ENCODE results near the gene SRI. TPM values are rescaled to one million over a fixed set of nuclear protein-coding genes. Genes with fewer than 3 reads are reported as not detected.

SRI gene
- total RNA-seq, 1 experiment from 2014 or later, result 269 TPM

DNA sequence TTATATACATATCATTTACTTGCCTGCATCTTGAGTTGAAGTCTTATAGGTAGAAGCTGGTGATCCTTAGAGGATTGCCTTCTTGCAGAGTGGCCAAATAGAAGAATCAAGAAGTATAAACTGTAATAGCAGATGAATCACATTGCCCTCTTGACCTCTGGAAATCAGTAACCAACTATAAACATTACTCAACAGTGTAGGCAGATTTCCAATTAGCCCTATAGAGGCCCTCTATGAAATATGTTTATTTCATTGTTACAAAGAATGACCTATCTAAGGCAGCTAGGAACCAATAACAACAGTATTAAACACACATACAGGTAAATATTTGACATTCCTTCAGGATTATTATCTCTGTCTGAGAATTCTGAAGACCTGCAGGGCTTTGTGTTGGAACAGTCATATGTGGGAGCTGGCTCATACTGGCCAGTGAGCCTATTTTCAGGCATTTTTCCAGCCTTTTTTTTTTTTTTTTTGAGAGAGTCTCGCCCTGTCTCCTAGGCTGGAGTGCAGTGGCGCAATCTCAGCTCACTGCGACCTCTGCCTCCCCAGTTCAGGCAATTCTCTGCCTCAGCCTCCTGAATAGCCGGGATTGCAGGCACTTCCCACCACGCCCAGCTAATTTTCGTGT is 7.2 kb upstream of the SRI start:
- intact Hi-C loops (cut with micrococcal nuclease; ENCODE audit: unreplicated experiment), result loop anchor here (1.0 to 10.0 kb wide), 5 partner anchors 28 to 438 kb away; no protein-coding TSS in a partner anchor
- no TSS peak for BruUV-seq (replicated peaks)

DNA sequence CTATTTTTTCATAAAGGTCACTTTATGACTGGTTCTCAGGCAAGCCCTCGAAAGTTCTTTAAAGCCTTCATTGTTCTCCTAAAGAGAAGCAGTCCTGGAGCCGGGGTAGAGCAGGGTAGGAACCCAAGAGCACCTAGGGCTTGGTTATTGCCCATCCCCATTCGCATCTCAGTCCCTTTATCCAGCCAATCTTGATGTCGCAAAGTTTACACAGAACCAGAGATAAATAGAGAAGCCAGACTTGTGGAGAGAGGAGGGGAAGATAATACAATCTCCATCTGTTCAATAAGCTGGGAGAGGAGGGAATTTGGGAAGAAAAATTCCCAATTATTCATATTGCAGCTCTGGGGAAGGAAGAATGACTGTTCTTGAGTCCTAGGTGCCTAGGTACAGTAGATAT is 6.4 kb upstream of the SRI start:
- Histone ChIP-seq H2AFZ (no peak overlapping the region), H3K27ac (peak overlapping the region; percentile 95), H4K20me1 (ENCODE audit: insufficient read depth) (no peaks in the 10 kb centered on the region), H3K4me1 (replicated peaks; ENCODE audit: insufficient read depth) (peaks cover 47% of the 10 kb centered on the region), H3K9me2 (ENCODE audit: insufficient read depth) (no peaks in the 10 kb centered on the region), H3F3A (ENCODE audit: insufficient read depth, low read depth) (peaks cover 37% of the 10 kb centered on the region), H3K79me2 (ENCODE audit: low read depth) (no peaks in the 10 kb centered on the region), H3K4me2 (peak overlapping the region; percentile 56), H3K36me3 (ENCODE audit: low read depth) (0 out of 2 replicates have a peak, but pooled peaks cover 6% of the 10 kb centered on the region), H3K27me3 (ENCODE audit: insufficient read depth, low read depth) (no peaks in the 10 kb centered on the region), H3K9me3 (ENCODE audit: insufficient read depth, low read depth) (peaks cover 3% of the 10 kb centered on the region), H3K4me3 (no peak overlapping the region)
- DNase-seq, result no peak
- TSS peak; percentile 74 for BruUV-seq (replicated peaks)
- TF ChIP-seq EZH2 (IDR thresholded peaks at IDR 0.05; ENCODE audit: low read depth), result no peak
- TF ChIP-seq, protein P1, sequence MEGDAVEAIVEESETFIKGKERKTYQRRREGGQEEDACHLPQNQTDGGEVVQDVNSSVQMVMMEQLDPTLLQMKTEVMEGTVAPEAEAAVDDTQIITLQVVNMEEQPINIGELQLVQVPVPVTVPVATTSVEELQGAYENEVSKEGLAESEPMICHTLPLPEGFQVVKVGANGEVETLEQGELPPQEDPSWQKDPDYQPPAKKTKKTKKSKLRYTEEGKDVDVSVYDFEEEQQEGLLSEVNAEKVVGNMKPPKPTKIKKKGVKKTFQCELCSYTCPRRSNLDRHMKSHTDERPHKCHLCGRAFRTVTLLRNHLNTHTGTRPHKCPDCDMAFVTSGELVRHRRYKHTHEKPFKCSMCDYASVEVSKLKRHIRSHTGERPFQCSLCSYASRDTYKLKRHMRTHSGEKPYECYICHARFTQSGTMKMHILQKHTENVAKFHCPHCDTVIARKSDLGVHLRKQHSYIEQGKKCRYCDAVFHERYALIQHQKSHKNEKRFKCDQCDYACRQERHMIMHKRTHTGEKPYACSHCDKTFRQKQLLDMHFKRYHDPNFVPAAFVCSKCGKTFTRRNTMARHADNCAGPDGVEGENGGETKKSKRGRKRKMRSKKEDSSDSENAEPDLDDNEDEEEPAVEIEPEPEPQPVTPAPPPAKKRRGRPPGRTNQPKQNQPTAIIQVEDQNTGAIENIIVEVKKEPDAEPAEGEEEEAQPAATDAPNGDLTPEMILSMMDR (conservative IDR thresholded peaks at IDR 0.05), result no peak
- POLR2A ChIA-PET (ENCODE audit: unreplicated experiment), result interaction anchor here (0.5 to 0.8 kb wide), 4 partner anchors 57 to 801 kb away, joined by 3 to 5 read pairs (median 4); no protein-coding TSS in a partner anchor
- intact Hi-C loops (cut with micrococcal nuclease; ENCODE audit: unreplicated experiment), result loop anchor here (5.0 to 10.0 kb wide), 2 partner anchors 44 to 439 kb away; no protein-coding TSS in a partner anchor
- CTCF ChIA-PET, result interaction anchor here (1.1 kb wide), 1 partner anchor 33 kb away, joined by 5 read pairs; no protein-coding TSS in a partner anchor

More for the DNA sequence above, 7.2 kb upstream of the SRI start:
- H3K79me2 ChIP-seq (ENCODE audit: low read depth), result no peaks in the 10 kb centered on the region
- H3K36me3 ChIP-seq (ENCODE audit: low read depth), result 0 out of 2 replicates have a peak, but pooled peaks cover 6% of the 10 kb centered on the region
- TF ChIP-seq, protein P1 (conservative IDR thresholded peaks at IDR 0.05), result no peak
- no peak for TF ChIP-seq EZH2 (IDR thresholded peaks at IDR 0.05; ENCODE audit: low read depth)
- POLR2A ChIA-PET (ENCODE audit: unreplicated experiment), result interaction anchor here (0.6 to 0.9 kb wide), 5 partner anchors 8 to 800 kb away, joined by 3 to 14 read pairs (median 5); no protein-coding TSS in a partner anchor
- H3K9me2 ChIP-seq (ENCODE audit: insufficient read depth), result no peaks in the 10 kb centered on the region
- CTCF ChIA-PET, result interaction anchor here (0.5 to 1.1 kb wide), 4 partner anchors 10 to 294 kb away, joined by 3 to 12 read pairs (median 4); no protein-coding TSS in a partner anchor
- peak overlapping the region; percentile 15; the same call in 1 of the 2 replicates for H3K4me3 ChIP-seq
- peak overlapping the region; percentile 69 for H2AFZ ChIP-seq
- peaks cover 32% of the 10 kb centered on the region for H3F3A ChIP-seq (ENCODE audit: insufficient read depth, low read depth)
- H3K4me2 ChIP-seq, result peak overlapping the region; percentile 67
- H3K27ac ChIP-seq, result peak overlapping the region; percentile 95
- H4K20me1 ChIP-seq (ENCODE audit: insufficient read depth), result no peaks in the 10 kb centered on the region
- DNase-seq, result peak; percentile 83 to 99
- H3K4me1 ChIP-seq (replicated peaks; ENCODE audit: insufficient read depth), result peaks cover 43% of the 10 kb centered on the region
- H3K27me3 ChIP-seq (ENCODE audit: insufficient read depth, low read depth), result no peaks in the 10 kb centered on the region
- peaks cover 9% of the 10 kb centered on the region for H3K9me3 ChIP-seq (ENCODE audit: insufficient read depth, low read depth)

DNA sequence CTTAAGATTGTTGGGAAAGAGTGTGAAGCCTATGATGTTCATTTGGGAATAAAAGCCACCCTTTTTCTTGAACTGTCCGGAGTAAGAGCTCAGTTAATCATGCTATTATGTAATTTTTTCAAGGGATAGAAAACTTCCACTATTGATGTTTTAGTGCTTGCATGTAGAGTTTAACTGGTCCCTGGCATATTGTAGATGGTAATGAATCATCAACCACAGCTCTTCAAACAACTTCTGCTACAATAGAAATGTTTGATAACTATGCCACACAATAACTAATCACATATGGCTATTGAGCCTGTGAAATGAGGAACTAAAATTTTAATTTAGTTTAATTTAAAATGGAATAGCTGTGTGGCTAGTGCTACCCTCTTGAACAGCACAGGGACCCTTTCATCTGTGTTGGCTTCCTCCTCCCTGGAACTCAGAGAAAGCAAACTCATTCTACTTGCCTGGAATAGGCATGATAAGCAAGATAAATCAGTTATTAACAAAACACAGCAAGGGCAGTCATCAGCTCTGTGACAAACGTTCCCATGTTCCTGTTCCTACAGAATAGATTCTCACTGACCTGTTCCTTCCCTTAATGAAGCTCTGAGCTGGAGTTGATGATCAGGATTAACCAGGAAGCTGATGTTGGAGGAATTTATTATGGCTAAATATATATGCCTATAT is 4.9 kb upstream of the SRI start:
- no peak overlapping the region; the same call in 1 of the 2 replicates for H3K4me3 ChIP-seq
- intact Hi-C loops (cut with micrococcal nuclease; ENCODE audit: unreplicated experiment), result loop anchor here (5.0 to 10.0 kb wide), 3 partner anchors 42 to 440 kb away; partner anchors contain the start of genes DBF4 and SLC25A40
- H3K4me2 ChIP-seq, result peak overlapping the region; percentile 56
- no peaks in the 10 kb centered on the region for H3K9me2 ChIP-seq (ENCODE audit: insufficient read depth)
- H3F3A ChIP-seq (ENCODE audit: insufficient read depth, low read depth), result peaks cover 49% of the 10 kb centered on the region
- peaks cover 3% of the 10 kb centered on the region for H3K9me3 ChIP-seq (ENCODE audit: insufficient read depth, low read depth)
- CTCF ChIA-PET, result interaction anchor here (0.9 to 1.2 kb wide), 2 partner anchors 19 to 291 kb away, joined by 3 to 5 read pairs; partner anchors contain the start of gene ADAM22
- H3K4me1 ChIP-seq (replicated peaks; ENCODE audit: insufficient read depth), result peaks cover 52% of the 10 kb centered on the region
- DNase-seq, result peak in 1 of 2 experiments; percentile 91
- no peak overlapping the region for H2AFZ ChIP-seq
- H3K27ac ChIP-seq, result peak overlapping the region; percentile 64
- no peaks in the 10 kb centered on the region for H3K27me3 ChIP-seq (ENCODE audit: insufficient read depth, low read depth)
- H3K79me2 ChIP-seq (ENCODE audit: low read depth), result peaks cover under 1% of the 10 kb centered on the region
- no peaks in the 10 kb centered on the region for H4K20me1 ChIP-seq (ENCODE audit: insufficient read depth)
- TF ChIP-seq, protein P1 (conservative IDR thresholded peaks at IDR 0.05), result no peak
- no peak for TF ChIP-seq EZH2 (IDR thresholded peaks at IDR 0.05; ENCODE audit: low read depth)
- POLR2A ChIA-PET (ENCODE audit: unreplicated experiment), result interaction anchor here (0.6 to 1.2 kb wide), 8 partner anchors 14 to 133 kb away, joined by 3 to 6 read pairs (median 3); no protein-coding TSS in a partner anchor
- no TSS peak for BruUV-seq (replicated peaks)
- H3K36me3 ChIP-seq (ENCODE audit: low read depth), result 0 out of 2 replicates have a peak, but pooled peaks cover 6% of the 10 kb centered on the region

Data from PC-9 (cell line).